Measurements from ENCODE around the gene IPMK.

The IPMK gene

DNA sequence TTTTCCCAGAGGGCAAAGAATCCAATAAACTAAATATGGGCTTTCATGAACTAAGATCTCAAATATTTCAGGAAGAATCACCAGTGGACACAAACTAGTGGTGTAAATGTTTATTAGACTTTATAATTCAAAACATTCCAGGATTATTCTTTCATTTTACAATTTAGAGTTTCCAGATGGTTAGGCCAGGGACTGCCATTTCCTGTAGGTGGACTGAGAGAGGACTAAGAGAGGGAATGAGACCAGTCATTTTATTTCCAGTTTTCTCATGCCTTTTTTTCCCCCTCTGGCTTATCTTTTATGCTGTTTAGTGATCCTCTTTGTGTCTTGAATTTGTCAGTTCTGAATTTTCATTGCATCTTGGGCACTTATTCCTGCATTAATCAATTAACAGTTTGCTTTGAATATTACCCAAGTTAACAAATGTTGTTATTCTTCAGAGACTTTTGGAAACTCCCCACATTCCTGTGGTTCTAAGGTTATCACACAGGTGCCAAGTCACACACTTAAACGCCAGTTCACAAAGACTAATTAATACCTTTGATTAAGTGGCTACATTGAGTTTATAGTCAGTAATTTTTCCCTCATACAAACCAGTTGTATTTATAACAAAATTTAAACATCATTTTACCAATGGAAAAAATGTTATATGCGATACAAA, 13.5 kb upstream of the IPMK start:
- Histone ChIP-seq H3K4me3 (ENCODE audit: insufficient read depth, low read length, poor library complexity, severe bottlenecking) (no peak overlapping the region), H3K4me2 (ENCODE audit: low read depth, low read length, poor library complexity, severe bottlenecking) (no peak overlapping the region), H3K27ac (ENCODE audit: low read depth, low read length) (no peak overlapping the region), H4K20me1 (ENCODE audit: low read depth, low read length) (0 out of 2 replicates have a peak, but pooled peaks cover 6% of the 10 kb centered on the region), H3K36me3 (ENCODE audit: low read length) (peaks cover 38% of the 10 kb centered on the region), H3K9me2 (replicated peaks; ENCODE audit: insufficient read depth, low read length) (no peaks in the 10 kb centered on the region), H2AFZ (ENCODE audit: low read depth, low read length, severe bottlenecking) (no peak overlapping the region), H3K27me3 (ENCODE audit: low read length) (no peaks in the 10 kb centered on the region), H3K79me2 (ENCODE audit: insufficient read depth, low read length) (peaks cover 50% of the 10 kb centered on the region), H3K9ac (ENCODE audit: low read length) (no peak overlapping the region), H3F3A (ENCODE audit: insufficient read depth) (no peaks in the 10 kb centered on the region), H3K9me3 (ENCODE audit: insufficient read depth, low read length) (no peaks in the 10 kb centered on the region)
- TF ChIP-seq, protein P1, sequence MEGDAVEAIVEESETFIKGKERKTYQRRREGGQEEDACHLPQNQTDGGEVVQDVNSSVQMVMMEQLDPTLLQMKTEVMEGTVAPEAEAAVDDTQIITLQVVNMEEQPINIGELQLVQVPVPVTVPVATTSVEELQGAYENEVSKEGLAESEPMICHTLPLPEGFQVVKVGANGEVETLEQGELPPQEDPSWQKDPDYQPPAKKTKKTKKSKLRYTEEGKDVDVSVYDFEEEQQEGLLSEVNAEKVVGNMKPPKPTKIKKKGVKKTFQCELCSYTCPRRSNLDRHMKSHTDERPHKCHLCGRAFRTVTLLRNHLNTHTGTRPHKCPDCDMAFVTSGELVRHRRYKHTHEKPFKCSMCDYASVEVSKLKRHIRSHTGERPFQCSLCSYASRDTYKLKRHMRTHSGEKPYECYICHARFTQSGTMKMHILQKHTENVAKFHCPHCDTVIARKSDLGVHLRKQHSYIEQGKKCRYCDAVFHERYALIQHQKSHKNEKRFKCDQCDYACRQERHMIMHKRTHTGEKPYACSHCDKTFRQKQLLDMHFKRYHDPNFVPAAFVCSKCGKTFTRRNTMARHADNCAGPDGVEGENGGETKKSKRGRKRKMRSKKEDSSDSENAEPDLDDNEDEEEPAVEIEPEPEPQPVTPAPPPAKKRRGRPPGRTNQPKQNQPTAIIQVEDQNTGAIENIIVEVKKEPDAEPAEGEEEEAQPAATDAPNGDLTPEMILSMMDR (IDR thresholded peaks at IDR 0.05; ENCODE audit: insufficient read depth, low read length, poor library complexity, severe bottlenecking): no peak
- no peak for TF ChIP-seq EZH2phosphoT487 (conservative IDR thresholded peaks at IDR 0.05; ENCODE audit: low read length)

DNA sequence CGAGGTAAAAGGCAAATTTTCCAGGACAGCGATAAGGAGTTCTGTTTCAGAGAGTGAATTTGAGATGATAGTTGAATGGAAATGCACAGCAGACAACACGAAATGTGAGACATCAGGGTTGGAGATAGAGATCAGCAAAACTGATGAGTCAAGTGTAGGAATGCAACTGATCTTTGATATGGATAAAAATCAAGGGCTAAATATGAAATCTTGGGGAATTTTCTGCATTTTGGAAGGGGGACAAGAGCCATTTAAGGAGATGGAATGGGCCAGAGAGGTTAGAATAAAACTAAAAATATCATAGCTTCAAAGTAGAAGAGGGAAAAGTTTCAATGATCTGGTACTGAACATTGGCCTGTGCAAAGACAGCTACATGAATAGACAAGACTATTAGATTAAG, 12.8 kb upstream of the IPMK start:
- H3F3A ChIP-seq (ENCODE audit: insufficient read depth): no peaks in the 10 kb centered on the region
- peaks cover 56% of the 10 kb centered on the region for H3K79me2 ChIP-seq (ENCODE audit: insufficient read depth, low read length)
- H2AFZ ChIP-seq (ENCODE audit: low read depth, low read length, severe bottlenecking): no peak overlapping the region
- TF ChIP-seq, protein P1 (IDR thresholded peaks at IDR 0.05; ENCODE audit: insufficient read depth, low read length, poor library complexity, severe bottlenecking): no peak
- no peak for TF ChIP-seq EZH2phosphoT487 (conservative IDR thresholded peaks at IDR 0.05; ENCODE audit: low read length)
- 0 out of 2 replicates have a peak, but pooled peaks cover 6% of the 10 kb centered on the region for H4K20me1 ChIP-seq (ENCODE audit: low read depth, low read length)
- H3K4me3 ChIP-seq (ENCODE audit: insufficient read depth, low read length, poor library complexity, severe bottlenecking): no peak overlapping the region
- H3K27me3 ChIP-seq (ENCODE audit: low read length): no peaks in the 10 kb centered on the region
- H3K27ac ChIP-seq (ENCODE audit: low read depth, low read length): no peak overlapping the region
- H3K9me2 ChIP-seq (replicated peaks; ENCODE audit: insufficient read depth, low read length): no peaks in the 10 kb centered on the region
- H3K9me3 ChIP-seq (ENCODE audit: insufficient read depth, low read length): no peaks in the 10 kb centered on the region
- H3K9ac ChIP-seq (ENCODE audit: low read length): no peak overlapping the region
- peaks cover 38% of the 10 kb centered on the region for H3K36me3 ChIP-seq (ENCODE audit: low read length)
- H3K4me2 ChIP-seq (ENCODE audit: low read depth, low read length, poor library complexity, severe bottlenecking): no peak overlapping the region

DNA sequence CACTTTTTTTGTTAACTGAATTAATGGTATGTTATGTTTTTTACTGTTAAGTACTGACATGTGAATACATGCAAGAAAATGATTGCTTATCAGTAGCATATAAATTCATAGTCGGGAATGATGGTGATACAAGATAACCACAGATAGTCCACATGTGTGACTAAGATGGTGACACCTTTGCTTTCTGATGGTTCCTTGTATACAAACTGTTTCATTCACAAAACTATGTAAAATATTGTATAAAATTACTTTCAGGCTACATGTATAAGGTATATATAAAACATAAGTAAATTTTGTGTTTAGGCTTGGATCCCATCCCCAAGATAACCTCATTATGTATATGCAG, 11.2 kb upstream of the IPMK start:
- H3K9me2 ChIP-seq (replicated peaks; ENCODE audit: insufficient read depth, low read length): no peaks in the 10 kb centered on the region
- H3K79me2 ChIP-seq (ENCODE audit: insufficient read depth, low read length): peaks cover 72% of the 10 kb centered on the region
- H3K36me3 ChIP-seq (ENCODE audit: low read length): peaks cover 35% of the 10 kb centered on the region
- no peak overlapping the region for H2AFZ ChIP-seq (ENCODE audit: low read depth, low read length, severe bottlenecking)
- H3K4me2 ChIP-seq (ENCODE audit: low read depth, low read length, poor library complexity, severe bottlenecking): no peak overlapping the region
- H4K20me1 ChIP-seq (ENCODE audit: low read depth, low read length): peaks cover 6% of the 10 kb centered on the region; the same call in 1 of the 2 replicates
- no peaks in the 10 kb centered on the region for H3K9me3 ChIP-seq (ENCODE audit: insufficient read depth, low read length)
- H3K27ac ChIP-seq (ENCODE audit: low read depth, low read length): no peak overlapping the region
- H3F3A ChIP-seq (ENCODE audit: insufficient read depth): no peaks in the 10 kb centered on the region
- TF ChIP-seq, protein P1 (IDR thresholded peaks at IDR 0.05; ENCODE audit: insufficient read depth, low read length, poor library complexity, severe bottlenecking): no peak
- no peak for TF ChIP-seq EZH2phosphoT487 (conservative IDR thresholded peaks at IDR 0.05; ENCODE audit: low read length)
- no peak overlapping the region for H3K9ac ChIP-seq (ENCODE audit: low read length)
- no peaks in the 10 kb centered on the region for H3K27me3 ChIP-seq (ENCODE audit: low read length)
- no peak overlapping the region for H3K4me3 ChIP-seq (ENCODE audit: insufficient read depth, low read length, poor library complexity, severe bottlenecking)
